Activated T-helper 17 cell treated with anti-CD3 and anti-CD28 coated beads, Interleukin-2, amount 50 U/mL, for 72 hours (primary cell): Measurements from ENCODE around the gene KLHL36. TPM values are rescaled to one million over a fixed set of nuclear protein-coding genes. Genes with fewer than 3 reads are reported as not detected.

Source experiments
- ATAC-seq: fragments of 150-1000 bp; cut with Tn5 transposase; replicated peaks from 2 replicates; pipeline ENCODE4 v1.10.0; 2021; ENCODE audit warnings: mild to moderate bottlenecking, moderate library complexity
- H3K27ac Mint-ChIP-seq: one replicate; pipeline ENCODE4 v1.8.0; 2022; ENCODE audit warnings: mixed read lengths
- H3K27me3 Mint-ChIP-seq: one replicate; pipeline ENCODE4 v1.8.0; 2022; ENCODE audit warnings: mixed read lengths
- H3K36me3 Mint-ChIP-seq: one replicate; pipeline ENCODE4 v1.8.0; 2022; ENCODE audit warnings: low read depth, mild to moderate bottlenecking, mixed read lengths
- H3K4me1 Mint-ChIP-seq: one replicate; pipeline ENCODE4 v1.8.0; 2022; ENCODE audit warnings: mixed read lengths
- H3K4me3 Mint-ChIP-seq: one replicate; pipeline ENCODE4 v1.8.0; 2022; ENCODE audit warnings: mild to moderate bottlenecking, mixed read lengths
- H3K9me3 Mint-ChIP-seq: one replicate; pipeline ENCODE4 v1.8.0; 2022; ENCODE audit warnings: mixed read lengths
- total RNA-seq, 2 donors: library from RNA; stranded (reverse); gene quantifications; one replicate each; pipeline ENCODE4 v1.2.3, GENCODE V29; 2022

Gene KLHL36
- total RNA-seq, 2 donors from 2014 or later = 52.3 to 65.5 TPM

DNA sequence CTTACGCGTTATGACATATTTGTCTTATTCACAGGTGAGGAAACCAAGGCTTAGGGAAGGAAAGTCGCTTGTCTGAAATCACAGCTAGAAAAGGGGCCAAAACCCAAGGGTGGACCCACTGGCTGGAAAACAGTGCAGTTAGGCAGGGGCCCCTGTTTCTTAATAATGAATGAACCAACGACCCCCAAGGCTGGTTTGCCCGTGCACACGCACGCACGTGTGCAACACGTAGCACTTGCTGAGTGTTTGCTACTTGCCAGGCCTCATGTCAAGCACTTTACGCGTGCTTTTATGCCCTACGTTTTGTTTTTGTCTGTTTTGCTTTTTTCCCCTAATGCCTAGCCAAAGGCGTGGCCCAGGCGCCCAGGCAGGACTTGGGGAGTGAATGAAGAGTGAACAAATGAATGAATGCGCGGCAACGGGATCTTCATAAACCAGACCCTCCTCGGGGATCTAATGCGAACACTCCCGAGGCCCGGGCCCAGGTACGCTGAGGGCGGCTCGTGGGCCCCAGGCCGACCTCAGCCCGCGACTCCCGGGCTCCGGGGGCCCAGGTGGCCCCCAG, 50.9 kb downstream of the KLHL36 start:
- Mint-ChIP-seq H3K4me3 (peak overlapping the region; percentile 94), H3K27me3 (no peaks in the 10 kb centered on the region), H3K9me3 (no peaks in the 10 kb centered on the region), H3K4me1 (peaks cover 12% of the 10 kb centered on the region), H3K36me3 (peaks cover 22% of the 10 kb centered on the region), H3K27ac (peak overlapping the region; percentile 66)
- ATAC-seq = peak; percentile 13

DNA sequence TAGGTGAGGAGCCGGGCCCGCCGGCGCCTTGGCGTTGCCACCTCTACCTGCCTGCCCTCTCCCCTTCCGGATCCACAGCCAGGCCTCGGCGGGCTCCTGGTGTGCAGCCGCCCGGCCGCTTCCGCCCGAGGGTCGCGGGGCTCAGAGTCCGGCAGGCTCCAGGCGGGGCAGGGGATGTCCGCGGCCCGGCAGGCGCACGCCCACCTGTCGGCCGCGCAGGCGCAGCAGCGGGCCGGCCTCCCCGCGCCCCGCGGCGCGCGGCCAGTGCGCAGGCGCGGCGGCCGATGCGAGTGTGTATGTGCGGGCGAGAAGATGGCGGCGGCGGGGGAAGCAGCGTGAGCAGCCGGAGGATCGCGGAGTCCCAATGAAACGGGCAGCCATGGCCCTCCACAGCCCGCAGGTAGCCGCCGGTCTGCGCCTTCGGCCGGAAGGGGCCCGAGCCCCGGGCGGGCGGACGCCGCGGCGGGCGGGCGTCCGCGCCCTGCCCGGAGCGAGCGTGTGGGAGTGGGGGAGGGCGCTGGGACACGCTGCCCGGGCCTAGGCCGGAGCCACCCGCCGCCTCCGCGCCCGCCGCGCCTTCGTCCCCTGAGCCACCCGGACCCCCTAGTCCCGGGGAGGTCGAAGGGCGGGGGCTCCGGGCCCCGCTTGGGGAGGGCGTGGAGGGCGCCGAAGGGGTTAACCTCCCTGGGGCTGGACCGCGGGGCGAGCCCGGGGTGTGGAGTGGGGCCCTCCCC, 51.6 kb downstream of the KLHL36 start, which contains the start of gene USP10:
Gene USP10 (plus strand): TSS at position 289 of the 734 bp plus-strand sequence. CDS start 91 bp downstream, at position 380.
- Mint-ChIP-seq H3K4me1 (peaks cover 19% of the 10 kb centered on the region), H3K27me3 (no peaks in the 10 kb centered on the region), H3K9me3 (no peaks in the 10 kb centered on the region), H3K27ac (peak within 1 kb of the TSS; percentile 95), H3K36me3 (peaks cover 25% of the 10 kb centered on the region), H3K4me3 (peak within 1 kb of the TSS; percentile 94)
- ATAC-seq = peak; percentile 87

- Mint-ChIP-seq H3K4me3 (peak overlapping the region; percentile 94), H3K4me1 (peaks cover 26% of the 10 kb centered on the region), H3K9me3 (no peaks in the 10 kb centered on the region), H3K36me3 (peaks cover 33% of the 10 kb centered on the region), H3K27ac (peak overlapping the region; percentile 95), H3K27me3 (no peaks in the 10 kb centered on the region)
- peak; percentile 41 for ATAC-seq
Measured at GRCh38 chr16:84700446-84701300, 52.4 kb downstream of the KLHL36 start.

GRCh38 chr16:84703681-84704080, 55.4 kb downstream of the KLHL36 start:
- H3K27ac Mint-ChIP-seq = no peak overlapping the region
- H3K27me3 Mint-ChIP-seq = no peaks in the 10 kb centered on the region
- H3K4me1 Mint-ChIP-seq = peaks cover 33% of the 10 kb centered on the region
- H3K4me3 Mint-ChIP-seq = peak overlapping the region; percentile 41
- no peak for ATAC-seq
- H3K36me3 Mint-ChIP-seq = peaks cover 58% of the 10 kb centered on the region
- no peaks in the 10 kb centered on the region for H3K9me3 Mint-ChIP-seq

GRCh38 chr16:84704253-84704652, 55.9 kb downstream of the KLHL36 start:
- H3K27ac Mint-ChIP-seq = peak overlapping the region; percentile 10
- H3K36me3 Mint-ChIP-seq = peaks cover 64% of the 10 kb centered on the region
- H3K9me3 Mint-ChIP-seq = no peaks in the 10 kb centered on the region
- H3K27me3 Mint-ChIP-seq = no peaks in the 10 kb centered on the region
- peak overlapping the region; percentile 19 for H3K4me3 Mint-ChIP-seq
- no peak for ATAC-seq
- H3K4me1 Mint-ChIP-seq = peaks cover 39% of the 10 kb centered on the region

- no peaks in the 10 kb centered on the region for H3K27me3 Mint-ChIP-seq
- peaks cover 44% of the 10 kb centered on the region for H3K4me1 Mint-ChIP-seq
- peaks cover 76% of the 10 kb centered on the region for H3K36me3 Mint-ChIP-seq
- H3K4me3 Mint-ChIP-seq = no peak overlapping the region
- no peak overlapping the region for H3K27ac Mint-ChIP-seq
- no peaks in the 10 kb centered on the region for H3K9me3 Mint-ChIP-seq
- ATAC-seq = no peak
Measured at GRCh38 chr16:84706856-84707255, 58.5 kb downstream of the KLHL36 start.

DNA sequence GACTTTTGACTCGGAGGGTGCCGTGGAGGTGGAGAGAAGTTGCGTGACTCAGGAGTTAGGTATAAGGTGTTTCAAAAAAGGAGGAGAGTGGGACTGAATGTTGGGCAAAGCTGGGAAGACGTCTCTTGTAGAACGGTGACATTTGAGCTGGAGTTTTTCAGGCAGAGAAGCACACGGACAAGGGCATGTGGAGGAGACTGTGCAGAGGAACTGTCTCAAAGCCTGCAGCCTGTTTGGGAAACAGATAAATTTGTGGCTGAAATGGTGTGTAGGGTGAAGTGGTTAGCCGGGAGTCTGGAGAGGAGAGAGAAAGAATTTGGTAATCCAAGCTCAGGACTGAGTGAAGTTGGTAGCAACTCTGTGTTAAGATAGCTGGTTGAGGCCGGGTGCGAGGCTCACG, 61.3 kb downstream of the KLHL36 start:
- H3K4me3 Mint-ChIP-seq = no peak overlapping the region
- H3K9me3 Mint-ChIP-seq = no peaks in the 10 kb centered on the region
- H3K27me3 Mint-ChIP-seq = no peaks in the 10 kb centered on the region
- peaks cover 47% of the 10 kb centered on the region for H3K4me1 Mint-ChIP-seq
- peak overlapping the region; percentile 12 for H3K27ac Mint-ChIP-seq
- ATAC-seq = no peak
- H3K36me3 Mint-ChIP-seq = peaks cover 72% of the 10 kb centered on the region

DNA sequence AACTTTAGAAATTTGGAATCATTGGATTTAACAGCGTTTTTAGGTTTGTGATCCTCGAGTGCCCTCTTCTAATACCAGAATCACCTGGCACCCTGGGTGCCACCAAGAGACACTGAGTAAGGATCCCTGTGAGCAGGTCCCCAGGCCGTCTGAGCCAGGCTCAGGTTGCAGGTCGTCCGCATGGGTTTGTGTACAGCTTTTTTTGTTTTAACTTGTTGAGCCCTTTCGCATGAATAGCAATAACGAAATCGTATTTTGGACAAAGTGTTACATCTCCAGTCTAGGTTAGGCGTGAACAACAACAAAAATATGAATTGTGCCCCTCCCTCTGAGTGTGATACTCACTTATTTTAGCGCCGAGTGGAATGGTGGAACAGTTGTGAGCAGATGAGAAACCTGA, 62.4 kb downstream of the KLHL36 start:
- Mint-ChIP-seq H3K27me3 (no peaks in the 10 kb centered on the region), H3K36me3 (peaks cover 68% of the 10 kb centered on the region), H3K4me3 (no peak overlapping the region), H3K27ac (no peak overlapping the region), H3K4me1 (peaks cover 46% of the 10 kb centered on the region), H3K9me3 (no peaks in the 10 kb centered on the region)
- ATAC-seq = no peak

Other genes starting within 250 kb of the KLHL36 start
- gene MEAK7, start 143.9 kb upstream of the KLHL36 start, total RNA-seq = 10 to 100 TPM; 18.5 to 28.5 TPM
- gene COTL1, start 30.4 kb upstream of the KLHL36 start, total RNA-seq = 100 to 1,000 TPM; 250 to 505 TPM
- gene USP10, start 51.5 kb downstream of the KLHL36 start, total RNA-seq = 100 to 1,000 TPM in 1 of 2 donors, 10 to 100 TPM in 1; 93.4 to 127 TPM
- under 1 TPM; 0.30 to 0.66 TPM for gene CRISPLD2, start 171.5 kb downstream of the KLHL36 start, total RNA-seq